ENCODE measurements around the gene DOCK9.

DOCK9 gene

DNA sequence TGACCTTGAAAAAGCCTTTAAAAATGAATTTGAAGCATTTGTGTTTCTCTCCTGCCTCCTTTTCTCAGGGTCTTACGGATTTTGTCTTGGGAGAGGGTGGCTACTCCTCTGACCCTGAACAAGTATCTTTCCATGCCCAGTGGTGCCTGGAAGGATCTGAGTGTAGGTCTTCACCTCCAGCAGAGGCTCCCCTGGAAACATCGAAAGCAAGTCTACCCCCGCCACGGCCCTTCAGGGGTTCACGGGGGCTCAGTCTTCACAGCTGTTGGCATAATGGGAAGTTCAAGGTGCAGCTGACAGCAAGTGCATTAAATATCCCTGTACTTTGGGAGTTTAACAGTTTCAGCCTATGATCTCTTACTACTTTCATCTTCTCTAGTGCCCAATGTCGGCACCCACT lies 182.6 kb downstream of the DOCK9 start:
- no peak for DNase-seq (ENCODE audit: low read depth)
- TF ChIP-seq CTCF (conservative IDR thresholded peaks at IDR 0.05; ENCODE audit: control insufficient read depth, insufficient read depth, low read depth, low read length): no peak
- no peak overlapping the region for H3K4me3 ChIP-seq (ENCODE audit: control insufficient read depth, low read depth, low read length)

- DNase-seq (ENCODE audit: low read depth): no peak
- no peak for TF ChIP-seq CTCF (conservative IDR thresholded peaks at IDR 0.05; ENCODE audit: control insufficient read depth, insufficient read depth, low read depth, low read length)
- H3K4me3 ChIP-seq (ENCODE audit: control insufficient read depth, low read depth, low read length): no peak overlapping the region
Measured at GRCh38 chr13:98794498-98794897, 183.4 kb downstream of the DOCK9 start.

- no peak overlapping the region for H3K4me3 ChIP-seq (ENCODE audit: control insufficient read depth, low read depth, low read length)
- no peak for DNase-seq (ENCODE audit: low read depth)
- TF ChIP-seq CTCF (conservative IDR thresholded peaks at IDR 0.05; ENCODE audit: control insufficient read depth, insufficient read depth, low read depth, low read length): no peak
Measured at GRCh38 chr13:98792785-98793495, 184.9 kb downstream of the DOCK9 start.

GRCh38 chr13:98792321-98792720 lies 185.5 kb downstream of the DOCK9 start:
- no peak for TF ChIP-seq CTCF (conservative IDR thresholded peaks at IDR 0.05; ENCODE audit: control insufficient read depth, insufficient read depth, low read depth, low read length)
- H3K4me3 ChIP-seq (ENCODE audit: control insufficient read depth, low read depth, low read length): no peak overlapping the region
- DNase-seq (ENCODE audit: low read depth): no peak

- TF ChIP-seq CTCF (conservative IDR thresholded peaks at IDR 0.05; ENCODE audit: control insufficient read depth, insufficient read depth, low read depth, low read length): no peak
- DNase-seq (ENCODE audit: low read depth): no peak
- H3K4me3 ChIP-seq (ENCODE audit: control insufficient read depth, low read depth, low read length): no peak overlapping the region
Measured at GRCh38 chr13:98791611-98792010, 186.3 kb downstream of the DOCK9 start.

GRCh38 chr13:98787996-98788395 lies 189.9 kb downstream of the DOCK9 start:
- TF ChIP-seq CTCF (conservative IDR thresholded peaks at IDR 0.05; ENCODE audit: control insufficient read depth, insufficient read depth, low read depth, low read length): no peak
- H3K4me3 ChIP-seq (ENCODE audit: control insufficient read depth, low read depth, low read length): no peak overlapping the region
- no peak for DNase-seq (ENCODE audit: low read depth)

GRCh38 chr13:98787173-98787572 lies 190.7 kb downstream of the DOCK9 start:
- no peak overlapping the region for H3K4me3 ChIP-seq (ENCODE audit: control insufficient read depth, low read depth, low read length)
- no peak for TF ChIP-seq CTCF (conservative IDR thresholded peaks at IDR 0.05; ENCODE audit: control insufficient read depth, insufficient read depth, low read depth, low read length)
- DNase-seq (ENCODE audit: low read depth): no peak

Data from fibroblast of mammary gland (primary cell).